ENCODE data around the gene QSOX1. TPM values are rescaled to one million over a fixed set of nuclear protein-coding genes. Genes with fewer than 3 reads are reported as not detected.
"Not testable (repeated sequence)": the region's sequence is repeated elsewhere in the genome, so short reads cannot be mapped to it uniquely, and the experiment has no call there.

The QSOX1 gene
- total RNA-seq, 1 donor from 2014 or later: 202 TPM

GRCh38 chr1:180198611-180199010 is 43.9 kb downstream of the QSOX1 start:
- H3K27me3 ChIP-seq (ENCODE audit: control insufficient read depth, insufficient read depth, low read length): no peaks in the 10 kb centered on the region
- H3K36me3 ChIP-seq (ENCODE audit: control insufficient read depth, insufficient read depth, low read length): no peaks in the 10 kb centered on the region
- DNase-seq (ENCODE audit: low read depth): no peak
- no peak for TF ChIP-seq CTCF (IDR thresholded peaks at IDR 0.05; ENCODE audit: insufficient read depth, low read length, poor library complexity, severe bottlenecking)
- no peak overlapping the region for H3K4me3 ChIP-seq (ENCODE audit: low read depth, low read length)

- H3K36me3 ChIP-seq (ENCODE audit: control insufficient read depth, insufficient read depth, low read length): no peaks in the 10 kb centered on the region
- DNase-seq (ENCODE audit: low read depth): no peak
- H3K4me3 ChIP-seq (ENCODE audit: low read depth, low read length): no peak overlapping the region
- H3K27me3 ChIP-seq (ENCODE audit: control insufficient read depth, insufficient read depth, low read length): no peaks in the 10 kb centered on the region
- no peak for TF ChIP-seq CTCF (IDR thresholded peaks at IDR 0.05; ENCODE audit: insufficient read depth, low read length, poor library complexity, severe bottlenecking)
These were observed 44.3 kb downstream of the QSOX1 start for GRCh38 chr1:180199018-180199417.

GRCh38 chr1:180201451-180202200 is 47.0 kb downstream of the QSOX1 start:
- Histone ChIP-seq H3K27me3 (ENCODE audit: control insufficient read depth, insufficient read depth, low read length) (no peaks in the 10 kb centered on the region), H3K36me3 (ENCODE audit: control insufficient read depth, insufficient read depth, low read length) (no peaks in the 10 kb centered on the region), H3K4me3 (ENCODE audit: low read depth, low read length) (no peak overlapping the region)
- TF ChIP-seq CTCF (IDR thresholded peaks at IDR 0.05; ENCODE audit: insufficient read depth, low read length, poor library complexity, severe bottlenecking): no peak
- DNase-seq (ENCODE audit: low read depth): no peak

- DNase-seq (ENCODE audit: low read depth); H3K27me3 ChIP-seq (ENCODE audit: control insufficient read depth, insufficient read depth, low read length); H3K36me3 ChIP-seq (ENCODE audit: control insufficient read depth, insufficient read depth, low read length): not testable (repeated sequence)
These were observed 47.9 kb downstream of the QSOX1 start for GRCh38 chr1:180202588-180202987.

GRCh38 chr1:180204231-180204630 is 49.6 kb downstream of the QSOX1 start:
- Histone ChIP-seq H3K27me3 (ENCODE audit: control insufficient read depth, insufficient read depth, low read length) (no peaks in the 10 kb centered on the region), H3K36me3 (ENCODE audit: control insufficient read depth, insufficient read depth, low read length) (no peaks in the 10 kb centered on the region), H3K4me3 (ENCODE audit: low read depth, low read length) (no peak overlapping the region)
- TF ChIP-seq CTCF (IDR thresholded peaks at IDR 0.05; ENCODE audit: insufficient read depth, low read length, poor library complexity, severe bottlenecking): no peak
- no peak for DNase-seq (ENCODE audit: low read depth)

More at GRCh38 chr1:180202588-180202987, 47.9 kb downstream of the QSOX1 start:
- not testable (repeated sequence) for H3K4me3 ChIP-seq (ENCODE audit: low read depth, low read length)

GRCh38 chr1:180206581-180206980 is 51.9 kb downstream of the QSOX1 start:
- no peak for DNase-seq (ENCODE audit: low read depth)
- Histone ChIP-seq H3K27me3 (ENCODE audit: control insufficient read depth, insufficient read depth, low read length) (no peaks in the 10 kb centered on the region), H3K36me3 (ENCODE audit: control insufficient read depth, insufficient read depth, low read length) (no peaks in the 10 kb centered on the region), H3K4me3 (ENCODE audit: low read depth, low read length) (no peak overlapping the region)
- TF ChIP-seq CTCF (IDR thresholded peaks at IDR 0.05; ENCODE audit: insufficient read depth, low read length, poor library complexity, severe bottlenecking): no peak

All from kidney epithelial cell (primary cell).